CD4-positive, CD25-positive, alpha-beta regulatory T cell (primary cell): ENCODE data around the gene MOAP1. TPM values are rescaled to one million over a fixed set of nuclear protein-coding genes. Genes with fewer than 3 reads are reported as not detected.
"Not testable (repeated sequence)": the region's sequence is repeated elsewhere in the genome, so short reads cannot be mapped to it uniquely, and the experiment has no call there.

ENCODE experiments used
- ATAC-seq, 2 donors: fragments of 150-1000 bp; cut with Tn5 transposase; one replicate each; pipeline ENCODE4 v1.10.0; 2021; ENCODE audit warnings: low read depth in 2 of 2, moderate number of reproducible peaks in 2 of 2, moderate library complexity in 1 of 2
- DNase-seq, 3 donors: peaks; one replicate each; pipeline versions ENCODE4 v3.0.0 to v3.0.0-alpha.2; 2012 to 2022; ENCODE audit warnings: mixed read lengths in 1 of 3
- H3K27ac ChIP-seq: one replicate; pipeline ENCODE4 v1.7.0; 2013; ENCODE audit warnings: mild to moderate bottlenecking, low read length; ENCODE audit not compliant: insufficient read depth, poor library complexity, severe bottlenecking
- H3K27me3 ChIP-seq: one replicate; pipeline ENCODE4 v1.7.0; 2013; ENCODE audit warnings: low read length; ENCODE audit not compliant: control insufficient read depth, insufficient read depth
- H3K36me3 ChIP-seq: one replicate; pipeline ENCODE4 v1.7.0; 2013; ENCODE audit warnings: mild to moderate bottlenecking, low read length, moderate library complexity; ENCODE audit not compliant: control insufficient read depth, insufficient read depth
- H3K4me1 ChIP-seq: 2 replicates; pipeline ENCODE4 v1.7.0; 2013; ENCODE audit warnings: mild to moderate bottlenecking, low read length; ENCODE audit not compliant: insufficient read depth, control insufficient read depth, poor library complexity, severe bottlenecking
- H3K4me3 ChIP-seq: one replicate; pipeline ENCODE4 v1.7.0; 2013; ENCODE audit warnings: low read depth, mild to moderate bottlenecking, low read length, moderate library complexity
- H3K9me3 ChIP-seq, 2 experiments: 1 replicate in 1 of 2; 2 replicates in 1 of 2; pipeline ENCODE4 v1.7.0; 2013; ENCODE audit warnings: low read length in 2 of 2, mild to moderate bottlenecking in 1 of 2, moderate library complexity in 1 of 2; ENCODE audit not compliant: control insufficient read depth in 2 of 2
- H3K27ac Mint-ChIP-seq, 3 donors: one replicate each; pipeline ENCODE4 v1.8.0; 2020 to 2022; ENCODE audit warnings: mild to moderate bottlenecking in 3 of 3, mixed read lengths in 3 of 3, moderate library complexity in 2 of 3
- H3K27me3 Mint-ChIP-seq: one replicate; pipeline ENCODE4 v1.8.0; 2022; ENCODE audit warnings: mild to moderate bottlenecking, mixed read lengths
- H3K36me3 Mint-ChIP-seq: one replicate; pipeline ENCODE4 v1.8.0; 2020; ENCODE audit warnings: mixed read lengths
- H3K4me1 Mint-ChIP-seq, 4 donors: one replicate each; pipeline ENCODE4 v1.8.0; 2020 to 2022; ENCODE audit warnings: mixed read lengths in 4 of 4, mild to moderate bottlenecking in 1 of 4
- H3K4me3 Mint-ChIP-seq, 4 donors: one replicate each; pipeline ENCODE4 v1.8.0; 2020 to 2022; ENCODE audit warnings: mild to moderate bottlenecking in 4 of 4, mixed read lengths in 4 of 4, moderate library complexity in 3 of 4
- H3K9me3 Mint-ChIP-seq, 7 donors: one replicate each; pipeline ENCODE4 v1.8.0; 2020 to 2022; ENCODE audit warnings: mixed read lengths in 7 of 7, mild to moderate bottlenecking in 3 of 7, moderate library complexity in 2 of 7
- polyA plus RNA-seq, 4 donors: library from polyadenylated mRNA; unstranded; fragments of 300-500 nt; fragmentation: Illumina TruSeq; gene quantifications; one replicate each; pipeline ENCODE4 v1.2.3, GENCODE V29; 2021
- total RNA-seq: library from RNA; stranded (reverse); gene quantifications from one replicate; pipeline ENCODE4 v1.2.3, GENCODE V29; 2022

Gene MOAP1
- total and polyA plus RNA-seq, 5 donors from 2014 or later = 66.4 to 88.1 (median 80.5) TPM

- Mint-ChIP-seq H3K36me3 (no peaks in the 10 kb centered on the region), H3K27me3 (peaks cover 6% of the 10 kb centered on the region), H3K4me1 (peaks cover 0 to 10% (median 0%) of the 10 kb centered on the region in 4 donors), H3K9me3 (no peaks in the 10 kb centered on the region), H3K27ac (no peak overlapping the region), H3K4me3 (no peak overlapping the region)
- Histone ChIP-seq H3K36me3 (no peaks in the 10 kb centered on the region), H3K4me3 (no peak overlapping the region), H3K9me3 (no peaks in the 10 kb centered on the region), H3K27ac (no peak overlapping the region), H3K4me1 (no peaks in the 10 kb centered on the region), H3K27me3 (peaks cover 2% of the 10 kb centered on the region)
- ATAC-seq (no peak), DNase-seq (no peak)
These were observed 31.6 kb downstream of the MOAP1 start for GRCh38 chr14:93153121-93153520.

- Histone ChIP-seq H3K4me3 (no peak overlapping the region), H3K4me1 (no peaks in the 10 kb centered on the region), H3K27ac (no peak overlapping the region), H3K27me3 (peaks cover 2% of the 10 kb centered on the region), H3K36me3 (no peaks in the 10 kb centered on the region), H3K9me3 (no peaks in the 10 kb centered on the region)
- Mint-ChIP-seq H3K27ac (no peak overlapping the region), H3K4me3 (no peak overlapping the region), H3K36me3 (no peaks in the 10 kb centered on the region), H3K27me3 (peaks cover 9% of the 10 kb centered on the region), H3K9me3 (no peaks in the 10 kb centered on the region), H3K4me1 (no peaks in the 10 kb centered on the region)
- ATAC-seq (no peak), DNase-seq (peak in 1 of 3 donors; percentile 64)
These were observed 34.2 kb downstream of the MOAP1 start for GRCh38 chr14:93150227-93151208.

- DNase-seq (no peak), ATAC-seq (no peak)
- Mint-ChIP-seq H3K36me3 (no peaks in the 10 kb centered on the region), H3K4me3 (no peak overlapping the region), H3K27ac (no peak overlapping the region), H3K4me1 (no peaks in the 10 kb centered on the region), H3K9me3 (no peaks in the 10 kb centered on the region), H3K27me3 (peaks cover 9% of the 10 kb centered on the region)
- peaks cover 2% of the 10 kb centered on the region for H3K27me3 ChIP-seq
- H3K4me3 ChIP-seq = no peak overlapping the region
- H3K9me3 ChIP-seq = no peaks in the 10 kb centered on the region
- H3K36me3 ChIP-seq = no peaks in the 10 kb centered on the region
- no peak overlapping the region for H3K27ac ChIP-seq
- no peaks in the 10 kb centered on the region for H3K4me1 ChIP-seq
These were observed 35.7 kb downstream of the MOAP1 start for GRCh38 chr14:93148979-93149378.

- ATAC-seq = no peak
- DNase-seq = no peak
- Mint-ChIP-seq H3K9me3 (no peaks in the 10 kb centered on the region), H3K36me3 (no peaks in the 10 kb centered on the region), H3K4me1 (no peaks in the 10 kb centered on the region), H3K27ac (peak overlapping the region in 1 of 3 donors; percentile 42), H3K4me3 (no peak overlapping the region), H3K27me3 (peaks cover 9% of the 10 kb centered on the region)
- no peaks in the 10 kb centered on the region for H3K4me1 ChIP-seq
- H3K4me3 ChIP-seq = no peak overlapping the region
- H3K27ac ChIP-seq = no peak overlapping the region
- H3K27me3 ChIP-seq = peaks cover 2% of the 10 kb centered on the region
- H3K9me3 ChIP-seq = no peaks in the 10 kb centered on the region
- H3K36me3 ChIP-seq = no peaks in the 10 kb centered on the region
These were observed 38.6 kb downstream of the MOAP1 start for GRCh38 chr14:93146119-93146518.

GRCh38 chr14:93142854-93143652 is 41.6 kb downstream of the MOAP1 start:
- H3K4me3 Mint-ChIP-seq = no peak overlapping the region
- H3K36me3 ChIP-seq = no peaks in the 10 kb centered on the region
- H3K27me3 ChIP-seq = no peaks in the 10 kb centered on the region
- no peaks in the 10 kb centered on the region for H3K36me3 Mint-ChIP-seq
- H3K27me3 Mint-ChIP-seq = peaks cover 15% of the 10 kb centered on the region
- no peaks in the 10 kb centered on the region for H3K4me1 ChIP-seq
- peaks cover 0 to 5% (median 3%) of the 10 kb centered on the region in 4 donors for H3K4me1 Mint-ChIP-seq
- no peak overlapping the region for H3K27ac Mint-ChIP-seq
- DNase-seq (no peak), ATAC-seq (no peak)
- H3K9me3 Mint-ChIP-seq = no peaks in the 10 kb centered on the region
- no peaks in the 10 kb centered on the region for H3K9me3 ChIP-seq
- H3K4me3 ChIP-seq = no peak overlapping the region
- no peak overlapping the region for H3K27ac ChIP-seq

GRCh38 chr14:93137864-93138263 is 46.8 kb downstream of the MOAP1 start:
- H3K27me3 ChIP-seq = no peaks in the 10 kb centered on the region
- Mint-ChIP-seq H3K9me3 (no peaks in the 10 kb centered on the region), H3K36me3 (no peaks in the 10 kb centered on the region), H3K4me1 (peaks cover 0 to 5% (median 3%) of the 10 kb centered on the region in 4 donors), H3K4me3 (no peak overlapping the region), H3K27ac (no peak overlapping the region), H3K27me3 (peaks cover 13% of the 10 kb centered on the region)
- H3K9me3 ChIP-seq = no peaks in the 10 kb centered on the region
- no peak overlapping the region for H3K4me3 ChIP-seq
- H3K4me1 ChIP-seq = no peaks in the 10 kb centered on the region
- H3K36me3 ChIP-seq = no peaks in the 10 kb centered on the region
- DNase-seq (no peak), ATAC-seq (no peak)
- H3K27ac ChIP-seq = no peak overlapping the region

- not testable (repeated sequence) for H3K27ac Mint-ChIP-seq, H3K36me3 ChIP-seq, H3K4me1 ChIP-seq, H3K4me1 Mint-ChIP-seq, H3K4me3 ChIP-seq, H3K9me3 Mint-ChIP-seq, H3K27ac ChIP-seq, H3K9me3 ChIP-seq, H3K4me3 Mint-ChIP-seq, H3K36me3 Mint-ChIP-seq, ATAC-seq, DNase-seq, H3K27me3 ChIP-seq
- H3K27me3 Mint-ChIP-seq = peaks cover 13% of the 10 kb centered on the region
These were observed 48.2 kb downstream of the MOAP1 start for GRCh38 chr14:93136508-93136907.
